Lung microvascular endothelial cell (primary cell): ENCODE measurements around the gene ARID1B. TPM values are rescaled to one million over a fixed set of nuclear protein-coding genes. Genes with fewer than 3 reads are reported as not detected.
"Not testable (repeated sequence)": the region's sequence is repeated elsewhere in the genome, so short reads cannot be mapped to it uniquely, and the experiment has no call there.

ENCODE experiments used
- DNase-seq, 2 donors: peaks; one replicate each; pipeline versions ENCODE4 v3.0.0 to v3.0.0-alpha.2; 2010; ENCODE audit warnings: low read depth in 2 of 2
- total RNA-seq: library from RNA; depleted of rRNA; stranded (reverse); fragments of >200 nt; gene quantifications from 2 replicates; pipeline ENCODE4 v1.2.1, GENCODE V29; 2014

ARID1B gene
- total RNA-seq, 1 donor from 2014 or later: 33.1 TPM

DNA sequence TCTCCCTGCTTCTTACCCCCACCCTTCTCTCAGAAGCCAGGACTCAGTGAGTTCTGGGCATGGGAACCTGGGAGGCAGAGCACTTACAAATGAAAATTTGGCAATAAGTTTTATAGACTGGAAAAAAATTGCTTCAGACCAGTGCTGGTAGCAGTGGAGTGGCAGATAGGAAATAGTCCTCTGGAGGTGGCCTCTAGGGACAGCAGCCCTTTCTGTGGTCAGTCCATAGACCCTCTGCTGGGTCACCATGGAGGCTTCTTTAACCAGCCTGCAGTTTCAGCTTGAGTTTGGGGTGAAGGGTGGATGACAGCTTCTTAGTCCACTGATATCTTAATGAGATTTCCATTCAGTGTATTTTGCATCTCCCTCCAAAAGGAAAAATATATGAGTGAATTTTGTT is 179.1 kb downstream of the ARID1B start:
- peak in 1 of 2 donors; percentile 46 for DNase-seq

DNA sequence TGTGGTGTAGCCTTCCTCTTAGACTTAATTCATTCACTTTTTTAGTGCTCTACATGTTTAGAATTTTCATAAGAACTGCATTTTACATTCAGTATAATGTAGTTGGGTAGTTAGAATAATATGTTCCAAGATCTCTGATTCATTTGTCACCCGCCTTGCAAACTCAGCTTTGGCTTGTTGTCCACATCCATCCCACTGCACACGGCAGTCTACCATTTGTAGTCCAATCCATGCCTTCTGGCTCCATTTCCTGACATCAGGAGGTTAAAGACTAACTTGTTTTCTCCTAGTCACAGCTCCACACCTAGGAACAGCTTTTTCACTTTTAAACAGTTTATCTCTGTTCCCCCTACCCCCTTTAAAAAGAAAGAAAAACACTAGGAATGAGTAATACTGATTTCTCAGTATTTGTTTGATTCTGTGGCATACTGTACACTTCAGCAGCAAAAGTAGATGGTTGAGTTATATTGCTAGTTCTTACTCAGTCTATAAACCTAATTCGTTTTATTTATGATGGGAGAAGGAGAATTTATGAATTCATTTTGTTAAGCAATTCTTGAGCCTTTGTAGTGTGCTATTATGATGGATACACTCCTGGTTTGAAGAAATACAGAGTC is 180.9 kb downstream of the ARID1B start:
- no peak for DNase-seq

DNA sequence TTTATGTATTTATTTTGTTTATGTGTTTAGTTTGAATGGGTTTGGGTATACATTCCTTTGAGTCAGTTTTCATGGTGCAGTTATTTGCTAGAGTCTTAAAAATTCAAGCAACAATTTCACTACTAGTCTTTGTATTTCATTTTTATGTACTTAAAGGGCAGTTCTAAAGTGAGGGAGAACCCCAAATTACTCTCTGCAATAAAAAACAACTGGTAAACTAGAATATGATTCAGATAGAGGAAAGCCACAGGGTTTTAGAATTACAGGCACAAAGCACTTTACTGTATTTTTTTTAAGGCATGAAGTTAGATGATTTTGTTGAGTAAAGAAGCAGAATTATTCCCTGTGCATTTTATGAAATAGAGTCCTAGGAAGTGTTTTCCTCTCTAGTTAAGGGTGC is 183.3 kb downstream of the ARID1B start:
- no peak for DNase-seq

DNA sequence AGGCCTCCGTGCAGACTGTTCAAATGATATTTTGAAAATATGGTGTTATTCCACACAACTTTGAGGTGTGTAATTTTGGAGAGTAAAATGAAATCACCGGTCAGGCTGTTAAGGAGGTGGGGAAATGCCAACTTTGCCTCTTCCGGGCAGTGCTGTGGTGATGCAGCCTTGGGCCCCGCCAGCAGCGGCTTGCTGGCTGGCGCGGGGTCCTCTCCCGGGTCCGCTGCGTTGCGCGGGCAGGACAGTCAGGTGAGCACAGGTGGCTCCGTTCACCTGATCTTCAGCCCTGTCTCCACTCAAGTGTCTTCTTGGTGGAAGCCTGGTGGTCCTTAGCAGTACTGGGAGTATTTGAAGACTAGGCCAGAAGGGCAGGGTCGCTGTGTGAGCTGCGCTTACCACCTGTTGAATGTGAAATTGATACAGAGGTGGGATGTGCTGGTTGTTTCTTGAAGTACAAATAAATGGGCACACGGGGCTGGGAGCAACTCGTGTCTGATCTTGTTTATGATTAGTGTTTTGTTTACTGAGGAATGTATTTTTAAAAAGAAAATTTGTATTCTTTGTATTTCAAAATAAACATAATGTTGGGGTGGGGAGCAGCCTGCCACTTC is 184.2 kb downstream of the ARID1B start:
- no peak for DNase-seq

DNA sequence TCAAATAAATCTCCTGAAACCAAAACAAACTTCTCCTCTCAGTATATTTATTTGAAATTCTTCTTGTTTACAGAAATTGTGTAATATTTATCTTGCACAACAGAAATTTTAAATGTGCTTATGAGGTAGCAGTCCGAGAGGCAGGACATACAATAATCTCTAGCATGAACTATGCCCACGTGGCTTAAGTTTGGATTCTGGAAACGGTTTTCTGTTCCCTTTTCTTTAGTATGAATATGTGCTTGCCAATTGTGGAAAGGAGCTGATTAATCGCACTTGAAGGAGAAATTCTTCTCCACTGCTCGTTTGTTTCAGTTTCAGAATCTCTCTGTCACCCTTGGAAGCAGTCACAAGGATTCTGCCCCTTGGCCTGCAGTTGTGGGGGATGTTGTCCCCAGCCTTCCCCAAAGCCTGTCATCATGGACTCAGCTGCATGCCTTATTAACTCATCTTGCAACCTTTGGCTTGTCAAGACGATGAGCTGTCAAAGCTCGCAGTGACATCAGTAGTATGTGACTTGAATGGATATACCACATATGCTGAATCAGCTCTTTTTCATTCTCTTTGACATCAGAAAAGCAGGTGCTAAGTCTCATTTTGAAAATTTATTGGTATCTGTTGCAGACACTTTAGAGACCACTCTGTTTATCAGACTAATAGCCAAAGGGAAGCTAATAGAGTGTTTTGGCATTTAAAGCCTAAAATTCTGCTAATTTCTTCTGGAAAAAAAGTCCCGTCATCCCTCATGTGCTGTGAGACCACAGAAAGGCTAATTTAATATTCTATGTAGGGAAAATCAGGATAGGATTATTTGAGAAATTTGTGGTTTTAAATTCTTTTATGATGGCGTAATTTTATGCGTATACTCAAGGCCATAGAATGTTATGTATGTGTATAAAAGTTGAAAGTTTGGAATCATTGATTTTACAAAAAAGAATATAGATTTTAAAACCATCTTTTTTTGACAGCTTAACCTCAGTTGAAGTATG is 186.8 kb downstream of the ARID1B start:
- DNase-seq: peak in 1 of 2 donors; percentile 43

DNA sequence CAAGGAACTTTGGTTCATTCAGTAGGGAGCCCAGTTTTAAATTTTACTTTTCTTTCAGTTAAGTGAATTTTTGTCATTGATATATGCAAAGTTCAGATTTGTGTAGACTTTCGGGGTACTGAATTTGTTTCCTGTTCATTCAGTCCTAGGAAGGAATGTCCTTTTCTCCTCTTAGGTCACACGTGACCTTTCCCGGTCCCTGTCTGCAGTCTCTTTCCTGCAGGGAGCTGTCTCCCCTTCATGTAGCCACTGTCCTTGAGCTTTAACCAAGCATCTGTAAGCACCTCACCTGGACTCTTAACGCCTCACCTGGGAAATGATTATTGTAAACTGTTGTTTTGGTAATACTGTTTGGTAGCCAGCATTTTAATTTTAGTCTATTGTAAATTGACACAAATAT is 190.7 kb downstream of the ARID1B start:
- no peak for DNase-seq

DNA sequence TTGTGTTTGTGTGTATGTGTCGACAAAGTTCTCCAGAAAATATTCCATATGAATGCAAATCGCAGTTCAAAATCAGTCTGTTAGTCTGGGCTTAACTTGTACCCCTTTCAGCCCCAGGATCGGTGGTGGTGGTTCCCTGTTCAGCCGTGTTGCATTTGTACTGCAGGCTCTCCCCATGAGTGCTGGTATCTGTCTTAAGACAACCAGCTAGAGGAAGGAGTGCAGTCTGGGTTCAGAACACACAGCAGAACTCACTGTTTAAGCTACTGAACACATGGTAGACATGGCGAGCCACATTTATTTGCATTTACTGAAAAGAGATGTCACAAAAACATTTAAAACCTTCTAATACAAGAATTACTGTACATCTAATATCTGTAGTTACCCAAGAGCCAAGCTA is 192.1 kb downstream of the ARID1B start:
- DNase-seq: no peak

DNA sequence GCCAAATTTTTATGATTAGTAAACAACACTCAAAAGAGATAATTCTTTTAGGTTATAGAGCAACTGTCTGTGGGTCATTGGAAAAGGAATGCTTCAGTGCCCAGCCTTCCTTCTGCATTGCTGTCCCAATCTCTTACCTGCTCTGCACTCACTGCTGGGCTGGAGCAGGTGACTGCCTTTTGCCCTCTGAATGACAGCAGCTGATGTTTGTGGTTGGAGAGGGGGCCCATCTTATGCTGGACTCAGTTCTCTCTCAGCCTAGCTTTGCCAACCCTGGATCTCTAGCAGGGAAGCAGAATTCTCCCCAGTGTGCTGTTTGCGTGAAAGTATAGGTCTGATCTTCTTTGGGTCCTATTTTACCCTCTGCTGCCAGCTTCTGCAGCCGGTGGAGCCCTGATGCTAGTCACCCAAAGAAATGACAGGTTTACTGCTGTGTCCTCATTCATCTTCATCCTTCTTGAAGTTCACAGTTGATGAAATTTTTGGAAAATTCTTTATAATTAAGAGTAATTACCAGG is 193.5 kb downstream of the ARID1B start:
- DNase-seq: no peak

DNA sequence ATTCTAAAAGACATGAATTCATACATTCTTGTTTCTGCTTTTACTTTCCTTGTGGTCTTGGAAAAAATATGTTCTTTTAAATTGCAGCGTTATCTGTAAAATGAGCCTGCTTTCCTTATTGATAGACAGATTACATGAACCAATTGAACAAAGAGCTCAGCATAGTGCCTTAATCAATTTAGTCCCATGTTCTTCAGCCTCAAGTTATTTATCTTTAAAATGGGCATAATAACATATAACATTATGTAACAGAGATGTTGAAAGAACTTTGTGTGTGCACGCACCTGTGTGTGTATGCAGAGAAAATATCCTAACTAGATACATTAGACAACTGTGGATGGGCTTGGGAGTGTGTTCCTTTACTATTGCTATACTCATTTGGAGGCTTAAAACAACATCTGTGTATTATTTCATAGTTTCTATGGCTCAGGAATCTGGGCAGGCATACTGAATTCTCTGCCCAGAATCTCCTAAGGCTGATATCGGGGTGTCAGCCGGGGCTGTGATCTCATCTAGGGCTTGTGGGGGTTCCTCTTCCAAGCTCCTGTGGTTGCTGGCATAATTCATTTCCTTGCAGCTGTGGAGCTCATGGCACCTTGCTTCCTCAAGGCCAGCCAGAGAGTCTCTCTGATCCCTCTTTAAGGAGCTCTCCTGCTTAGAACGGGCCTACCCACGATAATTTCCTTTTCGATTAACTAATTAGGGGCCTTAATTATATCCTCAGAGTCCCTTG is 194.1 kb downstream of the ARID1B start:
- DNase-seq: peak in 1 of 2 donors; percentile 39

DNA sequence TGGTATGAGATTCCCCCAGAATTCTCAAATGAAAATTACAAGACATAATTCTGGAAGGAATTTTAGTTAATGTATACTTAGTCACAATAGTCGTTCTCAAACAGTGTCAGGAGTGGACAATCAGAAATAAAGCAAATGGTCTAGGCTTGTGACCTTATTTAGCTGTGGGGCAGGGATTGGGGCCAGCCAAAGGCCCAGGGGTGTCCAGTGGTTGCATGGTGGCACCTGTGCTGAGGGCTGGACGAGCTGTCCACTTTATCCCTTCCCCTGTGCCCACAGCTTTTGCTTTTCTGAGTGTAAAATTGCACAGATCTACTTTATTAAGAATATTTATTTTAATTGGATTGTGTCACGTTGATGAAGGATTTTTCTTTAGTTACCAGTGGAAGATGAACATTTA is 195.0 kb downstream of the ARID1B start:
- DNase-seq: no peak

DNA sequence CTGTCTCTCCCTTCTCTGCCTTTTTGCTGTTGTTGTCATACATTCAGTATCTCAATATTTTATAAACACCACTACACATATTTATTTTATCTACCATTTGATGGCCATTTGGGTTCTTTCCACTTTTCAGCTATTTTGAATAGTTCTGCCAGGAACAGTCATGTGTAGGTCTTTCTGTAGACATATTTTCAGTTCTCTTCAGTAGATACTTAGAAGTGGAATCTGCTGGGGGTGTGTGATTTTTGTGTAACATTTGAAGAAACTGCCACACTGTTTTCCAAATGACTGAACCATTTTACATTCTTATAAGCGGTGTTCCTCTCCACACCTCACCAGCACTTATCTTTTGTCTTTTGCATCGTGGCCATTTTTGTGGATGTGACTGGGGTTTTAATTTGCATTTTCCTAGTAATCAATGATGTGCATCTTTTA is 197.7 kb downstream of the ARID1B start:
- no peak for DNase-seq

DNA sequence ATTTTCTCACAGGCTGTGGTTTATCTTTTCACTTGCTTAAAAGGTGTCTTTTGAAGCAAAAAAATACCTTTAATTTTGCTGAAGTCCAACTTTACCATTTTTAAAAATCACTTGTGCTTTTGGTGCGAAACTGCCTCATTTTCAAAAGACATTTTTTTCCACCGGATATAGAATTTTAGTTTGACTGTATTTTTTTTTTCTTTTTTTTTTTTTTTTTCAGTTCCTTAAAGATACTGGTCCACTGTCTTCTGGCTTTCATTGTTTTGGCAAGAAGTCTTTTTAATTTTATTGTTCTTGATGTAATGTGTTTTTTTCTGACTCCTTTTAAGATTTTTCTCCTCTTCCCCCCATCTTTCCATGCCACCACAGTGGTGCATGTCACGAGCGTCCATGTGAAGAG is 198.2 kb downstream of the ARID1B start:
- no peak for DNase-seq

DNA sequence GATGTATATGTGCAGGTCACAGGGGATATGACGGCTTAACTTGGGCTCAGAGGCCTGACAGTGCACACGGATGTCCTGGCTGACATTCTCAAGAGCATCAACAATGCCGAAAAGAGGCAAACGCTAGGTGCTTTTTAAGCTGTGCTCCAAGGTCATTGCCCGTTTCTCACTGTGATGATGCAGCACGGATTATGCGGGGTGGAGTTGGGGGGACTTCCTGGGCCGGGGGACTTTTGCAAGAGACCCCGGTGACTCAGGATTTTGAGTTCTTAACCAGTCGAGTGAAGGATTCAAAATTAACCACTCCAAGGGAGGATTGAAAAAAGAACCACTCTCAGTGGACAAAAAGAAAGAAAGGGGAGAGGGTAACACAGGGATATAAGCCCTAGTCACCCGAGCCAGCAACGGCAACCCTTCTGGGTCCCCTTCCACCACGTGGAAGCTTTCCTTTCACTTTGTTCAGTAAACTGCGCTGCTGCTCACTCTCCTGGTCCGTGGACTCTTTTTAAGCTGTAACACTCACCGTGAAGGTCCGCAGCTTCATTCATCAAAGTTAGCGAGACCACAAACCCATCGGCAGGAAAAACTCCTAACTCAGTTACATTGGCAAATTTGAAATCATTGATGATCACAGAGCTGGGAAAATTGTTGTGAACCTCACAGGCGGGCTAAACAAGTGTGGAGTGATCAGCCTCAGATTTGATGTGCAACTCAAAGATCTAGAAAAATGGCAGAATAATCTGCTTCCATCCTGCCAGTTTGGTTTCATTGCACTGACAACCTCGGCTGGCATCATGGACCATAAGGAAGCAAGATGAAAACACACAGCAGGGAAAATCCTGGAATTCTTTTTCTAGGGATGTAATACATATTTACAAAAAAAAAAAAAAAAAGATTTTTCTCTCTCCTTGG is 199.3 kb downstream of the ARID1B start:
- DNase-seq: peak; percentile 10 to 33

DNA sequence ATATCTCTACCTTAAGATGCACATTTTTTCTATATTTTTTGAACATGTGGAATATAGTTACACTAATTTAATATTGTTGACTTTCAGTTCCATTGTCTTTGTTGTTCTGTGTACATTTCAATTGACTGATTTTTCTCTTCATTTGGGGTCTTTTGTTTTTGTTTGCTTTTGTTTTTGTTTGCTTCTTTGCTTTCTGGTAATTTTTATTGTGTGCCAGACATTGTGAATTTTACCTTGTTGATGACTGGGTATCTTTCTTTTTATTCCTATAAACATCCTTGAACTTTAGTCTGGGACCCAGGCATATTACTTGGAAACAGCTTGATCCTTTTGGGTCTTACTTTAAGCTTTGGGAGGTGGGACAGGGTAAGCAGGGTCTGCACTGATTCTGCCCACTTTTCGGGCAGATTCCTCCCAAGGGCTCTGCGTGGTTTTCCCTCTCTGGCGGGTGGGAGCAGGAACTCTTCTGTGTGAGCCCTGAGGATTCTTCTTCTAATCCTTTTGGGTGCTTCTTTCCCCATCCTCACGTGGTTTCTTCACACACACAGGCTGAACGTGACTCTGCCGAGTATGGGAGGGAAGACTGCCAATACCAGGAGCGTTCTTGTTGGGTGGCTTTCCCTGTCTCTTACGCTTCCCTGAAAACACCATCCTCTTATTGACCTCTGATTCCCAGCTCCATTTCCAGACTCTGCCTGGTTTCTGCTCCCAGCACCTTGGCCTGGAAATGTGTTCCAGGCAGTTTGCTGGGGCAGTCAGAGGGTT is 200.5 kb downstream of the ARID1B start:
- DNase-seq: no peak

DNA sequence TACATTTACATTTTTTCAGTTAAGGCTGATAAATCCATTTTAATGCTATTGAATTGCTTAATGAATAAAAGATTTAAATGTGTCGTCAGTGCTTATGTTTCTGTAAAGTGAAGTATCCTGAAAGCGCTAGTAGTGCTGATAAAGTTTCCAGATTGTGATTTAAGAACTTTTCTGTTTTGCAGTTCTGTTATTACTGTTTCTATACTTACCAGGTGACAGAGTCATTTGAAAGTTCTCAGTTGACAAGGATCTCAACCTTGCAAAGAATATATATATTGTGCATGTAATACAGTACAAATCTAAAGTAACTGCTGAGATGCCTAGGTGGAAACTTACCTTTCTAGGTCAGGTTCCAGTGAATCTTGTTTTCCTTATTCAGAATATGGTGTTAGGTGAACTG is 201.8 kb downstream of the ARID1B start:
- DNase-seq: no peak

DNA sequence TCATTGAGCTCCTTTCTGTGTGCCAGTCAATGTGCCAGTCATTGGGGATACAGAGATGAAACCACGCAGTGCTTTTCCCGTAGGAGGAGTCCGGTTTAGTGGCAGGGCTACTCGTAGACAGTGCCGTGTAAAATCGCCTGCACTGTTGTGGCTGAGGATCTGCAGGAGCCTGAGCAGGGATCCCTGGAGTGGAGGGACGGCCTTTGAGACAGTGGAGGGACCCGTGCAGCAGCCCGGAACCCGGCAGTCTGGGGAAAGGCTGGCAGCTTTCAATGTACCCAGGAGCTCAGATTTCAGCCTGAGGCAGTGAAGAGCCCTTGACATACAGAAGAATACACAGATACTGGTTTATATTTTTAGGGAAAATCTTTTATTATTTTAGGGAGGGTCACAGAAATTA is 203.3 kb downstream of the ARID1B start:
- DNase-seq: no peak

DNA sequence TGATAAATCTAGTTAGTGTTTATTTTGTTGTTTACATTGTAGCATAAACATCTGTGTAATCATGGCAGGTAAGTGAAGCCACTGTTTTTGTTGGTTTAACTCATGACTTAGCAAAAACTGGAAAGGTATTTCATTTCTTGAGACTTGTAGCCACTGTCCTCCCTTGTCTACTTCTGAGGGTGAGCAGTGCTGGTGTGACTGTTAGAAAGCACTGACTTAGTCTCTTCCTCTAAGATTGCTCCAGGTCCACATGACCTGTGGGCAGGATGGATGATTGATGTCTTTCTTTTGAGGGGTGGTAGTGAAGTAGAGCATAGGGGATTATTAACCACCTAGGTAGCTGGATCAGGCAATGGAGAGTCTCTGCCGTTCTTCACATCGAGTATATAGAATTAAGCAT is 203.8 kb downstream of the ARID1B start:
- no peak for DNase-seq

DNA sequence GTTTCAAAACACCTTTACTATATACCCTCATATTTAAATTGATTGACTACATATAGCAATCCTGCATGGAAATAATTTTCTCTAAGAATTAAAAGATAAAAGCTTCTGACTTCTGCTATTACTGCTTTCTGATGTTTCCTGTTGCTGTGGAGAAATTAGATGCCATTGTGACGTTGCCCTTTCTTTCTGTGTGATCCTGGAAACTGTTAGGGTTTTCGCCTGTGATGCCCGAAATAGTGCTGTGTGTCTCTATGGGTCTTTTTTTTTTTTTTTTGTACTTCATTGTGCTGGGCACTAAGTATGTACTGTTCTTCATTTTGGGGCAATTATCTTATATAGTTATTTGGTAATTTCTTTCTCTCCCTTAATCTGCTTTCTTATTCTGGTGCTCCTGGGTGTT is 205.0 kb downstream of the ARID1B start:
- peak in 1 of 2 donors; percentile 24 for DNase-seq

DNA sequence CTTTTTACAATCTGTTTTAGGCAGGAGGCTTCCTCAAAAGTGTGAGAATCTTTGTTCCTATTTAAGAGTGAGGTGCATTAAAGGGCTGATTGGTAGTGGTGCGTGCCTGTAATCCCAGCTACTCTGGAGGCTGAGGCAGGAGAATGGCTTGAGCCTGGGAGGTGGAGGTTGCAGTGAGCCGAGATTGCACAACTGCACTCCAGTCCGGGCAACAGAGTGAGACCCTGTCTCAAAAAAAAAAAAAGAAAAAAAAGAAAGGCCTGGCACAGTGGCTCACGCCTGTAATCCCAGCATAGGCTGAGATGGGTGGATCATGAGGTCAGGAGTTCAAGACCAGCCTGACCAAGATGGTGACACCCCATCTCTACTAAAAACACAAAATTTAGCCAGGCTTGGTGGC is 205.7 kb downstream of the ARID1B start:
- not testable (repeated sequence) for DNase-seq
